GM12801 (cell line): ENCODE measurements around the gene NDST1.

Experiments
- CTCF ChIP-seq: IDR thresholded peaks from one replicate; pipeline ENCODE4 v1.5.1; 2011; ENCODE audit warnings: control low read depth; ENCODE audit not compliant: insufficient read length; ENCODE audit errors: extremely low read depth

NDST1 gene

GRCh38 chr5:150498971-150499370 is 9.0 kb upstream of the NDST1 start:
- no peak for TF ChIP-seq CTCF

GRCh38 chr5:150499437-150499956 is 8.4 kb upstream of the NDST1 start:
- TF ChIP-seq CTCF, result no peak

- no peak for TF ChIP-seq CTCF
Observed at GRCh38 chr5:150500328-150500841, 7.5 kb upstream of the NDST1 start.

GRCh38 chr5:150500905-150501304 is 7.0 kb upstream of the NDST1 start:
- no peak for TF ChIP-seq CTCF

GRCh38 chr5:150502106-150502505 is 5.8 kb upstream of the NDST1 start:
- no peak for TF ChIP-seq CTCF

GRCh38 chr5:150502847-150503246 is 5.1 kb upstream of the NDST1 start:
- no peak for TF ChIP-seq CTCF

GRCh38 chr5:150503386-150503785 is 4.5 kb upstream of the NDST1 start:
- no peak for TF ChIP-seq CTCF
